HepG2 (cell line): ENCODE measurements around the gene VAC14. TPM values are rescaled to one million over a fixed set of nuclear protein-coding genes. Genes with fewer than 3 reads are reported as not detected.

ENCODE experiments used
- ATAC-seq: fragments of 200-7000 bp; cut with Tn5 transposase; 3 replicates; pipeline ENCODE4 v1.9.1; 2020; ENCODE audit warnings: mild to moderate bottlenecking, moderate library complexity
- BruUV-seq: library from RNA; stranded (reverse); fragments of 400-500 nt; replicated peaks from 2 replicates; lab custom pipeline; 2021; lab: Mats Ljungman, UMichigan
- CTCF ChIA-PET: fragments of 300-600 bp; formaldehyde crosslinking; extraction: SDS; loops from one replicate; lab custom pipeline; 2021; ENCODE audit warnings: low total read pairs, inconsistent platforms, low intra/inter-chr PET ratio; lab: Yijun Ruan, JAX
- POLR2A ChIA-PET: fragments of 350-600 bp; sonication (Branson Sonifier 250); formaldehyde crosslinking; loops from one replicate; lab custom pipeline; 2020; ENCODE audit warnings: antibody characterized with exemption, inconsistent platforms; lab: Yijun Ruan, JAX
- DNase-seq: peaks from one replicate; pipeline ENCODE4 v3.0.0-alpha.2; 2015; ENCODE audit warnings: low spot score
- FAIRE-seq: peaks from 3 replicates; lab custom pipeline; 2011; peaks lifted over from hg19 to GRCh38; lab: Jason Lieb, UNC
- H2AFZ ChIP-seq: one replicate; pipeline ENCODE4 v1.6.1; 2011; ENCODE audit warnings: low read length, inconsistent platforms
- H3K27ac ChIP-seq: fragments of 300-600 bp; 3 replicates; pipeline ENCODE4 v1.8.0; 2011; ENCODE audit warnings: mixed run types, mild to moderate bottlenecking, mixed read lengths, low read length, inconsistent platforms; ENCODE audit not compliant: insufficient read depth; ENCODE audit errors: extremely low read length
- H3K27me3 ChIP-seq, 2 experiments: fragments of 200-600 bp in 1 of 2; 2 replicates in 1 of 2; 3 replicates in 1 of 2; pipeline versions ENCODE4 v1.6.0 to v1.8.0; 2011; ENCODE audit warnings: low read length in 2 of 2, mild to moderate bottlenecking in 2 of 2, moderate library complexity in 2 of 2, inconsistent platforms in 1 of 2; ENCODE audit not compliant: insufficient read depth in 2 of 2, control insufficient read depth in 1 of 2
- H3K36me3 ChIP-seq, 2 experiments: fragments of 200-600 bp in 1 of 2; replicated peaks in 1 of 2; 2 replicates in 1 of 2; 3 replicates in 1 of 2; pipeline versions ENCODE4 v1.5.1 to v1.8.0; 2011; ENCODE audit warnings: low read length in 2 of 2, inconsistent platforms in 1 of 2; ENCODE audit not compliant: insufficient read depth in 2 of 2, control insufficient read depth in 1 of 2
- H3K4me1 ChIP-seq: 2 replicates; pipeline ENCODE4 v1.5.1; 2012; ENCODE audit warnings: low read length, inconsistent platforms; ENCODE audit not compliant: insufficient read depth
- H3K4me2 ChIP-seq: 2 replicates; pipeline ENCODE4 v1.6.0; 2011; ENCODE audit warnings: low read depth, low read length, inconsistent platforms
- H3K4me3 ChIP-seq, 3 experiments: fragments of 200-600 bp in 1 of 3; sonication (generic), shearing (Covaris generic) in 1 of 3; replicated peaks in 1 of 3; 2 replicates each; pipeline ENCODE4 v1.5.1; 2011 to 2016; ENCODE audit warnings: low read length in 3 of 3, inconsistent platforms in 2 of 3, low read depth in 2 of 3, mild to moderate bottlenecking in 2 of 3, control low read depth in 1 of 3, mixed read lengths in 1 of 3; ENCODE audit not compliant: insufficient read depth in 1 of 3
- H3K79me2 ChIP-seq: one replicate; pipeline ENCODE4 v1.6.1; 2011; ENCODE audit warnings: low read length, inconsistent platforms; ENCODE audit not compliant: insufficient read depth
- H3K9ac ChIP-seq: 2 replicates; pipeline ENCODE4 v1.6.0; 2011; ENCODE audit warnings: mild to moderate bottlenecking, low read depth, low read length, inconsistent platforms; ENCODE audit not compliant: insufficient read depth
- H3K9me3 ChIP-seq: 2 replicates; pipeline ENCODE4 v1.5.1; 2012; ENCODE audit warnings: mild to moderate bottlenecking, low read length
- H4K20me1 ChIP-seq: 2 replicates; pipeline ENCODE4 v1.6.0; 2011; ENCODE audit warnings: inconsistent platforms, mild to moderate bottlenecking, low read length, moderate library complexity; ENCODE audit not compliant: insufficient read depth
- AGO1 ChIP-seq: fragments of 200-400 bp; formaldehyde crosslinking; IDR thresholded peaks from 2 replicates; pipeline ENCODE4 v1.6.1; 2017; ENCODE audit warnings: mild to moderate bottlenecking, low read depth, low read length, moderate library complexity; ENCODE audit not compliant: poor library complexity, severe bottlenecking
- AGO2 ChIP-seq: fragments of 200-400 bp; formaldehyde crosslinking; optimal IDR thresholded peaks from 2 replicates; pipeline ENCODE3; 2017; ENCODE audit warnings: mild to moderate bottlenecking, low read depth, low read length, moderate library complexity
- EHMT2 ChIP-seq: fragments of 200-600 bp; sonication (generic); IDR thresholded peaks from 2 replicates; pipeline ENCODE4 v1.7.0; 2017; ENCODE audit warnings: antibody characterized with exemption, low read depth, low read length, borderline replicate concordance
- HDAC6 ChIP-seq: fragments of 200-600 bp; sonication (generic); IDR thresholded peaks from 2 replicates; pipeline ENCODE4 v1.7.0; 2017; ENCODE audit warnings: mild to moderate bottlenecking, antibody characterized with exemption, low read length, low read depth
- MAFK ChIP-seq, 2 experiments: IDR thresholded peaks in 1 of 2; conservative IDR thresholded peaks in 1 of 2; 2 replicates each; pipeline ENCODE4 v1.6.1; 2011; ENCODE audit warnings: improper control_type of control experiment in 2 of 2, low read length in 2 of 2
- MLXIP ChIP-seq: sonication (generic); formaldehyde crosslinking; IDR thresholded peaks from 2 replicates; pipeline ENCODE4 v1.9.0; 2021; ENCODE audit warnings: missing genetic modification reagents, borderline replicate concordance
- ZBTB2 ChIP-seq: sonication (generic); formaldehyde crosslinking; IDR thresholded peaks from 2 replicates; pipeline ENCODE4 v1.8.0; 2022; ENCODE audit warnings: low read depth, missing genetic modification reagents
- ZNF556 ChIP-seq: sonication (generic); formaldehyde crosslinking; IDR thresholded peaks from 2 replicates; pipeline ENCODE4 v1.4.0; 2020; ENCODE audit warnings: mild to moderate bottlenecking, missing genetic modification reagents, borderline replicate concordance
- ZNF75D ChIP-seq: sonication (generic); formaldehyde crosslinking; IDR thresholded peaks from 2 replicates; pipeline ENCODE4 v1.8.1; 2023; ENCODE audit warnings: missing genetic modification reagents, mild to moderate bottlenecking, borderline replicate concordance
- WGBS: methylation state at CpG from one replicate; pipeline ENCODE4 v1.1.6; 2017; ENCODE audit warnings: low lambda C conversion rate; 5-methylcytosine and 5-hydroxymethylcytosine counted together
- in situ Hi-C: cut with HindIII; loops from 2 replicates; pipeline ENCODE4 v1.10.0; 2017; ENCODE audit warnings: low pct_unique_long_range_greater_than_20kb; ENCODE audit not compliant: extremely low pct_ligation_motif_present
- intact Hi-C: fragments of 100-400 bp; cut with micrococcal nuclease; formaldehyde crosslinking; loops from one replicate; pipeline ENCODE4 v1.10.0; 2022; ENCODE audit not compliant: unreplicated experiment
- polyA plus RNA-seq, 8 experiments: library from polyadenylated mRNA; depleted of rRNA in 3 of 8; stranded (reverse) in 7 of 8; unstranded in 1 of 8; fragments of >200 nt; fragmentation: Illumina TruSeq in 4 of 8; extraction: Trizol in 4 of 8; gene quantifications; 2 replicates each; pipeline versions ENCODE4 v1.2.1 to v1.2.3, GENCODE V29; 2011 to 2016; ENCODE audit warnings: low read depth in 4 of 8, missing spikeins in 1 of 8, mixed read lengths in 1 of 8; ENCODE audit not compliant: insufficient read depth in 1 of 8
- total RNA-seq, 5 experiments: library from RNA; depleted of rRNA; stranded (reverse); fragments of >200 nt; fragmentation: Illumina TruSeq; extraction: Trizol; gene quantifications; 2 replicates each; pipeline ENCODE4 v1.2.3, GENCODE V29; 2016; ENCODE audit warnings: low read depth in 1 of 5

VAC14 gene
- total and polyA plus RNA-seq, 2 of the 13 experiments (the other 11 are each of a cell fraction or from before 2014, with no cell fraction given) = 23.5 to 24.6 TPM

- no TSS peak for BruUV-seq
- intact Hi-C loops = loop anchor here (5.0 kb wide), 1 partner anchor 892 kb away; no protein-coding TSS in a partner anchor
- H3K4me2 ChIP-seq = no peak overlapping the region
- H3K27ac ChIP-seq = no peak overlapping the region
- H3K36me3 ChIP-seq = peaks cover 13% of the 10 kb centered on the region in 2 experiments; a peak in 4 of 5 replicates
- H3K27me3 ChIP-seq = no peaks in the 10 kb centered on the region
- ChIA-PET CTCF (no interaction called here), POLR2A (interaction anchor here (9.3 to 10.2 kb wide), 2 partner anchors 11 to 46 kb away, joined by 357 to 536 read pairs; partner anchors contain the start of gene MTSS2)
- in situ Hi-C loops = loop anchor here (5.0 kb wide), 1 partner anchor 42 kb away; the partner anchor contains the start of gene MTSS2
- WGBS = 94% methylated on average over 8 of the region's 8 CpGs
- H3K79me2 ChIP-seq = peaks cover 5% of the 10 kb centered on the region
- ATAC-seq (no peak), FAIRE-seq (no peak), DNase-seq (no peak)
- H2AFZ ChIP-seq = no peak overlapping the region
- H3K4me1 ChIP-seq = peaks cover 26% of the 10 kb centered on the region
- no peak overlapping the region for H3K9ac ChIP-seq
- TF ChIP-seq AGO2 (peak; percentile 53), AGO1 (peak; percentile 57), HDAC6 (no peak)
- no peaks in the 10 kb centered on the region for H3K9me3 ChIP-seq
- no peak overlapping the region for H3K4me3 ChIP-seq
- H4K20me1 ChIP-seq = no peaks in the 10 kb centered on the region
Measured at GRCh38 chr16:70729292-70729691, 71.7 kb downstream of the VAC14 start.

GRCh38 chr16:70728150-70728549 lies 72.8 kb downstream of the VAC14 start:
- in situ Hi-C loops (loop anchor here (5.0 kb wide), 1 partner anchor 41 kb away; the partner anchor contains the start of gene MTSS2), intact Hi-C loops (loop anchor here (5.0 kb wide), 1 partner anchor 891 kb away; no protein-coding TSS in a partner anchor)
- no peak overlapping the region for H2AFZ ChIP-seq
- H3K27ac ChIP-seq = no peak overlapping the region
- H3K9ac ChIP-seq = no peak overlapping the region
- CTCF ChIA-PET = no interaction called here
- 95% methylated on average over 9 of the region's 9 CpGs for WGBS
- FAIRE-seq = no peak
- H3K4me2 ChIP-seq = no peak overlapping the region
- H3K4me1 ChIP-seq = peaks cover 37% of the 10 kb centered on the region
- no peaks in the 10 kb centered on the region for H3K9me3 ChIP-seq
- no peaks in the 10 kb centered on the region for H4K20me1 ChIP-seq
- no peak for DNase-seq
- peaks cover 13 to 14% of the 10 kb centered on the region in 2 experiments; a peak in 4 of 5 replicates for H3K36me3 ChIP-seq
- POLR2A ChIA-PET = interaction anchor here (4.1 to 10.2 kb wide), 3 partner anchors 13 to 44 kb away, joined by 125 to 536 read pairs (median 357); partner anchors contain the start of gene MTSS2
- H3K4me3 ChIP-seq = no peak overlapping the region
- ATAC-seq = no peak
- H3K79me2 ChIP-seq = peaks cover 11% of the 10 kb centered on the region
- no TSS peak for BruUV-seq
- H3K27me3 ChIP-seq = no peaks in the 10 kb centered on the region
- no peak for TF ChIP-seq EHMT2
- no peak for TF ChIP-seq ZBTB2 (CRISPR knock-in tag)
- TF ChIP-seq ZNF556 = no peak
- TF ChIP-seq AGO1 = peak; percentile 85
- no peak for TF ChIP-seq MAFK (conservative IDR thresholded peaks at IDR 0.05 in 1 of 2, IDR thresholded peaks at IDR 0.05 in 1 of 2; ENCODE audit: low read length in 2 of 2)
- no peak for TF ChIP-seq ZNF75D (CRISPR knock-in tag)
- TF ChIP-seq MLXIP (CRISPR knock-in tag) = no peak
